ENCODE measurements around the gene CCDC13.

The CCDC13 gene

GRCh38 chr3:42736081-42736480 is 37.0 kb downstream of the CCDC13 start:
- H3K4me3 ChIP-seq (ENCODE audit: low read length), result no peak overlapping the region
- no peak for TF ChIP-seq ZNF274 (IDR thresholded peaks at IDR 0.05; ENCODE audit: low read depth, low read length)

GRCh38 chr3:42735615-42736014 is 37.4 kb downstream of the CCDC13 start:
- TF ChIP-seq ZNF274 (IDR thresholded peaks at IDR 0.05; ENCODE audit: low read depth, low read length), result no peak

GRCh38 chr3:42735019-42735418 is 38.0 kb downstream of the CCDC13 start:
- H3K4me3 ChIP-seq (ENCODE audit: low read length), result no peak overlapping the region
- TF ChIP-seq ZNF274 (IDR thresholded peaks at IDR 0.05; ENCODE audit: low read depth, low read length), result no peak

More at GRCh38 chr3:42735615-42736014, 37.4 kb downstream of the CCDC13 start:
- H3K4me3 ChIP-seq (ENCODE audit: low read length), result no peak overlapping the region

GRCh38 chr3:42734263-42734860 is 38.7 kb downstream of the CCDC13 start:
- no peak for TF ChIP-seq ZNF274 (IDR thresholded peaks at IDR 0.05; ENCODE audit: low read depth, low read length)

DNA sequence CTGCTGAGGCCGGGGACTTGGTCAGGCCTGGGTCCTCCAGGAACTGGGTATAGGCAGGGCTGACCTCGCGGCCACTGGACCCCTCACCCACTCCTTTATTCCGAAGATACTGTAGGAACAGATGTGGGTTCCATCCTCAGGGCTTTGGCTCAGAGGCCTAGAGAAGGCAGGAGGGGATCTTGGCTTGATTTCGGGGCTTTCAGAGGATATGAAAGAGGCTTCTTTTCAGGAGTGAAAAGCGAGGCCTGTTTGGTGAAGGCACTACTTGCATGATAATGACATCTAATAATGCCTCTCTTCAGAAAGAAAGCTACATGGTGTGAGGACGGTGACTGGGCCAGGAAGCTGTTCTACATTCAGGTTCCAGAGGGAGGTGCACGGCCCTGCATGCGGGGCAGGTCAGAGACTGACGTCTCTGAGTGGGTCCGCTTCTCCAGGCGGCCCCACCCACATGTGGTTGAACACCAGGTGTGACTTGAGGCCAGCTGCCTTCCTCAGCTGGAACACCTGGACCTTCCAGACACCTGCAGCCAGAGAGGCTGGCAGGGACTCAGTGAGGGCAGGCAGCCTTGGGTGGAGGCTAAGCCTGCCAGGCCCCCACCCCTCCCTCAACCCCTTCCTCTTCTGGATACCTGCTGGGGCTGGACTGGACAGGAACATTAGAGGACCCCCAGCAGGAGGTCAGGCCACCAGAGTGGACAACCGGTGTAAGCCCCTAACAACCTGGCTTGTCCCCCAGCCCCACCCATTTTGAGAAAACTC is 39.4 kb downstream of the CCDC13 start:
- no peak overlapping the region for H3K4me3 ChIP-seq (ENCODE audit: low read length)
- TF ChIP-seq ZNF274 (IDR thresholded peaks at IDR 0.05; ENCODE audit: low read depth, low read length), result no peak

More at GRCh38 chr3:42734263-42734860, 38.7 kb downstream of the CCDC13 start:
- no peak overlapping the region for H3K4me3 ChIP-seq (ENCODE audit: low read length)

- no peak for TF ChIP-seq ZNF274 (IDR thresholded peaks at IDR 0.05; ENCODE audit: low read depth, low read length)
- no peak overlapping the region for H3K4me3 ChIP-seq (ENCODE audit: low read length)
These were observed 40.1 kb downstream of the CCDC13 start for GRCh38 chr3:42732829-42733459.

GRCh38 chr3:42732196-42732828 is 40.7 kb downstream of the CCDC13 start:
- H3K4me3 ChIP-seq (ENCODE audit: low read length), result no peak overlapping the region
- no peak for TF ChIP-seq ZNF274 (IDR thresholded peaks at IDR 0.05; ENCODE audit: low read depth, low read length)

DNA sequence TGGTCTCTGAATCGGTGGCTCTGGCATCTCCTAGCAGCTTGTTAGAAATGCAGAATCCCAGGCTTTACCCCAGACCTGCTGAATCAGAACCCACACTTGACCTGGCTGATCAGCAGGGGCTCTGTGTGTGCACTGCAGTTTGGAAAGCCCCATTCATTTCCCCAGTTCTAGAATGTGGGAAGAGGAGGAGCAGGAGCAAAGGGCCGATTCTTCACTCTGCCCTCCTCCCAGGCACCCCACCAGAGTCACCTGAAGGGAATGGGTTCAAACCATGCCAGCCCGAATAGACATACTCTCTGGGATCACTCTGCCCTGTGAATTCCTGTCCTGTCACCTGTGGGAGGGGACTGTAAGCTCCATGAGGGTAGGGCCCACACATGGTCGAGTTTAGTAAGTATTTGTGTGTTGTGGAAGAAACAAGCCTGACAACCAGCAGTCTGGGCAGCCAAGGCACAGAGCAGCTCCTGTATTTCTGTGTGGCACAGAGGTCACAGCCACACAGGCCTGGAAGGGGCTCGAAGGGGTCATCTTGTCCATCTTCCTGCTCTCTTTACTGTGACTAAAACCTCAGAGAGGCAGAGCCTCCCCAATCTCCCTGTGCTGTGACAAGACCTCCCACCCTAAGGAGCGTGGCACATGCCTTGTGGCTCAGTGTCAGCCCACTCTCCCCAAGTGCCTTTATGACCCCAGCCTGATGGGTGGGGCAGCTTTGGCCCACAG is 41.4 kb downstream of the CCDC13 start:
- no peak for TF ChIP-seq ZNF274 (IDR thresholded peaks at IDR 0.05; ENCODE audit: low read depth, low read length)
- H3K4me3 ChIP-seq (ENCODE audit: low read length), result no peak overlapping the region

DNA sequence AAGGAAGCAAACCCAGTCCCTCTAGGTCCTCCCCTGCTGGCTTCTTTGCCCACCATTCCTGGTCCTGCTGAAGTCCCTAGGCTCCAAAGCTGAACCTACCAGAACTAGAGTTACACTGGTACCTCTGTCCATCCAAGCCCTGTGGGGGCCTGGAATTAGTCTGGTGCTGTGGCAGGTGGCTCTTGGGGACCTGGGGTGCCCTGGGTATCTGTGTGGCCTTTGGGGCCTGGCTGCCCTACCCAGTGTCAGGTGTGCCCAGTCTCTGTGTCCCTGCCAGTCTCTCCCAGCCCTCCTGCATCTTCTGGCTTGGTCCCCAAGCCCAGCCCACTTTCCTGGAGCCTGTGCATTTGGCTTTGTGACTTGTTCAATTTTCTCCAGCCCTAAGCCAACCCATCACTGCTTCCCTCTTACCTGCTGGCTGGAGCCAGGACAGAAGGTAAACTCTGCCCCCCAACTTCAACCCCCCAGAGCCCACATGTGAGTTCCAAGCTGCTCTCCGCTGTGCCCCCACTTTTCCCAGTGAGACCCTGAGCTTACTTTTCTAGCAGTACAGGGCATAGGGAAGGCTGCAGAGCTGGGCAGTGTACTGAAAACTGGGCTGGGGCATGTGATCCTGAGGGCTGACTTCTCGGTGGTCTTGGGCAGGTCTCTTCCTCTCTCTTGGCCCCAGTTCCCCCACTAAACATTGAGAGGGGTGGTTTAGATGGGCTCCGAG is 42.2 kb downstream of the CCDC13 start:
- no peak for TF ChIP-seq ZNF274 (IDR thresholded peaks at IDR 0.05; ENCODE audit: low read depth, low read length)
- no peak overlapping the region for H3K4me3 ChIP-seq (ENCODE audit: low read length)

DNA sequence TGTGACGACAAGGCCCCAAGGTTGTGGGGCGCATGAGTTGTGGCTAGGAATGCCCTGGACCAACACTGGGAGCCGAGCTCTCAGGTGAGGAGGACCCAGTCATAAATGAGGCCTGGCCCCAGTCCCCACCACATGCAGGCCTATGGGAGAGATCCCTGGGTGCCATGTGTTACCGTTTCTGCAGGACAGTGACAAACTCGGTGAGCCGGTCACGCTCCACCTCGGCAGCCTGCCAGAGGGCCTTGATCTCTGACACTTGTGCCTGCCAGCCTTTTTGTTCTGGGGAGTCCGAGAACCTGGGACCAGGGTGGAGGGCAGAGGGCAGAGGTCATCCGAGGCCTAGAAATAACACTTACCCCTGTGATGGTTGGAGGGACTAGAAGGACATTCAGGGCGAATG is 42.8 kb downstream of the CCDC13 start:
- TF ChIP-seq ZNF274 (IDR thresholded peaks at IDR 0.05; ENCODE audit: low read depth, low read length), result no peak
- no peak overlapping the region for H3K4me3 ChIP-seq (ENCODE audit: low read length)

GRCh38 chr3:42729404-42730145 is 43.5 kb downstream of the CCDC13 start:
- H3K4me3 ChIP-seq (ENCODE audit: low read length), result no peak overlapping the region
- no peak for TF ChIP-seq ZNF274 (IDR thresholded peaks at IDR 0.05; ENCODE audit: low read depth, low read length)

- H3K4me3 ChIP-seq (ENCODE audit: low read length), result no peak overlapping the region
These were observed 44.2 kb downstream of the CCDC13 start for GRCh38 chr3:42728668-42729364.

More at GRCh38 chr3:42728668-42729364, 44.2 kb downstream of the CCDC13 start:
- no peak for TF ChIP-seq ZNF274 (IDR thresholded peaks at IDR 0.05; ENCODE audit: low read depth, low read length)

Data from GM08714 (cell line).